Smooth muscle cell (in vitro differentiated cells): ENCODE measurements around the gene TRIM8. TPM values are rescaled to one million over a fixed set of nuclear protein-coding genes. Genes with fewer than 3 reads are reported as not detected.

Experiments
- DNase-seq: peaks from one replicate; lab custom pipeline; 2025; ENCODE audit not compliant: unreplicated experiment; lab: John Stamatoyannopoulos, UW
- H2AFZ ChIP-seq: fragments of 200-600 bp; sonication (generic); 2 replicates; pipeline ENCODE4 v1.6.0; 2016; ENCODE audit warnings: antibody characterized with exemption, low read depth, mild to moderate bottlenecking
- H3F3A ChIP-seq: fragments of 200-600 bp; sonication (generic); 2 replicates; pipeline ENCODE4 v1.6.0; 2017; ENCODE audit warnings: antibody characterized with exemption, low read depth
- H3K27ac ChIP-seq: fragments of 200-600 bp; sonication (generic); 2 replicates; pipeline ENCODE4 v1.5.1; 2016; ENCODE audit warnings: low read depth, mild to moderate bottlenecking
- H3K27me3 ChIP-seq: fragments of 200-600 bp; sonication (generic); 2 replicates; pipeline ENCODE4 v1.6.1; 2016; ENCODE audit warnings: low read depth, mild to moderate bottlenecking
- H3K36me3 ChIP-seq: fragments of 200-600 bp; sonication (generic); 2 replicates; pipeline ENCODE4 v1.5.1; 2016; ENCODE audit warnings: low read depth
- H3K4me1 ChIP-seq: fragments of 200-600 bp; sonication (generic); 2 replicates; pipeline ENCODE4 v1.5.1; 2016; ENCODE audit warnings: low read depth
- H3K4me2 ChIP-seq: fragments of 200-600 bp; sonication (generic); 2 replicates; pipeline ENCODE4 v1.6.0; 2016; ENCODE audit warnings: mild to moderate bottlenecking
- H3K4me3 ChIP-seq: fragments of 200-600 bp; sonication (generic); 2 replicates; pipeline ENCODE4 v1.5.1; 2016; ENCODE audit warnings: mild to moderate bottlenecking
- H3K79me2 ChIP-seq: fragments of 200-600 bp; sonication (generic); 2 replicates; pipeline ENCODE4 v1.6.0; 2016; ENCODE audit warnings: low read depth, mild to moderate bottlenecking
- H3K9ac ChIP-seq: fragments of 200-600 bp; sonication (generic); 2 replicates; pipeline ENCODE4 v1.6.0; 2016; ENCODE audit warnings: low read depth
- H3K9me3 ChIP-seq: fragments of 200-600 bp; sonication (generic); replicated peaks from 2 replicates; pipeline ENCODE4 v1.5.1; 2016; ENCODE audit warnings: low read depth
- H4K20me1 ChIP-seq: fragments of 200-600 bp; sonication (generic); 2 replicates; pipeline ENCODE4 v1.6.0; 2016; ENCODE audit warnings: low read depth
- CTCF ChIP-seq: fragments of 200-600 bp; sonication (generic); IDR thresholded peaks from 2 replicates; pipeline ENCODE4 v1.5.1; 2017; ENCODE audit warnings: borderline replicate concordance, mild to moderate bottlenecking, antibody characterized with exemption; ENCODE audit not compliant: insufficient read depth, poor library complexity, severe bottlenecking
- WGBS: methylation state at CpG from one replicate; pipeline ENCODE4 v1.1.7; 2016; ENCODE audit warnings: low lambda C conversion rate; 5-methylcytosine and 5-hydroxymethylcytosine counted together
- polyA plus RNA-seq: library from polyadenylated mRNA; unstranded; fragments of >200 nt; fragmentation: Nextera tagmentation; extraction: Ambion mirVana; gene quantifications from 2 replicates; pipeline ENCODE4 v1.2.1, GENCODE V29; 2016
- total RNA-seq: library from RNA; depleted of rRNA; stranded (reverse); fragments of >200 nt; gene quantifications from 2 replicates; pipeline ENCODE4 v1.2.3, GENCODE V29; 2014

The TRIM8 gene
- total and polyA plus RNA-seq, 2 experiments from 2014 or later, result 78.0 to 78.8 TPM

- 45% methylated on average over 22 of the region's 22 CpGs for WGBS
- DNase-seq, result no peak
- no peaks in the 10 kb centered on the region for H3K9me3 ChIP-seq
- H3K4me2 ChIP-seq, result peak overlapping the region; percentile 70
- no peak overlapping the region for H3K4me3 ChIP-seq
- peaks cover 55% of the 10 kb centered on the region for H3F3A ChIP-seq
- no peak overlapping the region for H2AFZ ChIP-seq
- peaks cover 85% of the 10 kb centered on the region for H3K4me1 ChIP-seq
- TF ChIP-seq CTCF, result no peak
- H3K9ac ChIP-seq, result peak overlapping the region; percentile 23
- H4K20me1 ChIP-seq, result no peaks in the 10 kb centered on the region
- H3K27me3 ChIP-seq, result no peaks in the 10 kb centered on the region
- H3K36me3 ChIP-seq, result no peaks in the 10 kb centered on the region
- H3K27ac ChIP-seq, result peak overlapping the region; percentile 98
- H3K79me2 ChIP-seq, result no peaks in the 10 kb centered on the region
These were observed 14.3 kb upstream of the TRIM8 start for GRCh38 chr10:102629661-102630614.

- H3K9me3 ChIP-seq, result no peaks in the 10 kb centered on the region
- H3K79me2 ChIP-seq, result no peaks in the 10 kb centered on the region
- no peak for DNase-seq
- H3F3A ChIP-seq, result peaks cover 55% of the 10 kb centered on the region
- H2AFZ ChIP-seq, result no peak overlapping the region
- H3K27me3 ChIP-seq, result no peaks in the 10 kb centered on the region
- peaks cover 83% of the 10 kb centered on the region for H3K4me1 ChIP-seq
- no peaks in the 10 kb centered on the region for H4K20me1 ChIP-seq
- no peak overlapping the region for H3K9ac ChIP-seq
- H3K4me3 ChIP-seq, result no peak overlapping the region
- 79% methylated on average over 6 of the region's 6 CpGs for WGBS
- peak overlapping the region; percentile 79 for H3K4me2 ChIP-seq
- H3K36me3 ChIP-seq, result no peaks in the 10 kb centered on the region
- TF ChIP-seq CTCF, result no peak
- H3K27ac ChIP-seq, result peak overlapping the region; percentile 98
These were observed 13.6 kb upstream of the TRIM8 start for GRCh38 chr10:102630663-102631062.

GRCh38 chr10:102631525-102632393, 12.5 kb upstream of the TRIM8 start:
- TF ChIP-seq CTCF, result no peak
- no peak overlapping the region for H3K9ac ChIP-seq
- H3K36me3 ChIP-seq, result no peaks in the 10 kb centered on the region
- H3F3A ChIP-seq, result peaks cover 50% of the 10 kb centered on the region
- no peak for DNase-seq
- H3K27me3 ChIP-seq, result no peaks in the 10 kb centered on the region
- no peaks in the 10 kb centered on the region for H3K9me3 ChIP-seq
- H3K79me2 ChIP-seq, result no peaks in the 10 kb centered on the region
- H4K20me1 ChIP-seq, result no peaks in the 10 kb centered on the region
- H3K4me1 ChIP-seq, result peaks cover 72% of the 10 kb centered on the region
- H3K4me3 ChIP-seq, result no peak overlapping the region
- WGBS, result 82% methylated on average over 10 of the region's 10 CpGs
- peak overlapping the region; percentile 98 for H3K27ac ChIP-seq
- H2AFZ ChIP-seq, result no peak overlapping the region
- H3K4me2 ChIP-seq, result peak overlapping the region; percentile 79
